Kidney (tissue), 14 donors: ENCODE measurements around the gene HSBP1L1. TPM values are rescaled to one million over a fixed set of nuclear protein-coding genes. Genes with fewer than 3 reads are reported as not detected.

Experiments used
- DNase-seq, 5 donors: peaks; one replicate each; pipeline ENCODE4 v3.0.0-alpha.2; 2013 to 2020
- FAIRE-seq: peaks from 2 replicates; lab custom pipeline; 2012; peaks lifted over from hg19 to GRCh38; lab: Jason Lieb, UNC
- H3K27ac ChIP-seq, 2 donors: one replicate each; pipeline ENCODE4 v1.7.0; 2013; ENCODE audit warnings: low read depth in 2 of 2, low read length in 2 of 2, inconsistent platforms in 1 of 2
- H3K27me3 ChIP-seq: one replicate; pipeline ENCODE4 v1.7.1; 2013; ENCODE audit warnings: low read length, inconsistent platforms; ENCODE audit not compliant: control insufficient read depth, insufficient read depth
- H3K36me3 ChIP-seq, 3 donors: one replicate each; pipeline versions ENCODE4 v1.7.0 to v1.7.1; 2013; ENCODE audit warnings: low read length in 3 of 3, control low read depth in 1 of 3, inconsistent platforms in 1 of 3; ENCODE audit not compliant: insufficient read depth in 3 of 3, control insufficient read depth in 2 of 3
- H3K4me1 ChIP-seq, 3 donors: one replicate each; pipeline versions ENCODE4 v1.7.0 to v1.7.1; 2013; ENCODE audit warnings: low read length in 3 of 3, inconsistent platforms in 1 of 3, low read depth in 1 of 3; ENCODE audit not compliant: control insufficient read depth in 2 of 3, insufficient read depth in 2 of 3
- H3K4me3 ChIP-seq, 3 donors: one replicate each; pipeline versions ENCODE4 v1.7.0 to v1.8.1; 2013; ENCODE audit warnings: low read length in 3 of 3, control low read depth in 1 of 3, inconsistent platforms in 1 of 3
- H3K9ac ChIP-seq, 3 donors: one replicate each; pipeline versions ENCODE4 v1.7.0 to v1.7.1; 2013; ENCODE audit warnings: low read length in 3 of 3, control low read depth in 1 of 3, inconsistent platforms in 1 of 3
- H3K9me3 ChIP-seq, 3 donors: one replicate each; pipeline versions ENCODE4 v1.7.0 to v1.7.1; 2013; ENCODE audit warnings: low read length in 3 of 3, control low read depth in 1 of 3, inconsistent platforms in 1 of 3; ENCODE audit not compliant: control insufficient read depth in 2 of 3, insufficient read depth in 1 of 3
- intact Hi-C: fragments of 100-400 bp; cut with DNase I; formaldehyde crosslinking; loops from one replicate; pipeline ENCODE4 v1.11.1; 2022
- polyA plus RNA-seq: library from polyadenylated mRNA; stranded (reverse); fragments of 350-450 nt; fragmentation: Illumina TruSeq; extraction: RNeasy Lipid Tissue Mini Kit (QIAGEN cat#74804); gene quantifications from one replicate; pipeline ENCODE4 v1.2.3, GENCODE V29; 2014; ENCODE audit warnings: low read depth, low replicate concordance; ENCODE audit not compliant: insufficient read depth
- total RNA-seq: library from RNA; stranded (reverse); fragmentation: NEBNext Ultra II Directional; extraction: Animal tissue kit (Norgen Biotek cat#: 25700); gene quantifications from one replicate; pipeline ENCODE4 v1.2.1, GENCODE V29; 2021
- TF ChIP-seq, protein P1 (sequence below): IDR thresholded peaks from 3 replicates; pipeline ENCODE4 v1.5.1; 2012; ENCODE audit warnings: mild to moderate bottlenecking, moderate library complexity, borderline replicate concordance; ENCODE audit not compliant: insufficient read depth; ENCODE audit errors: extremely low read depth
- donor health status: control.
- donor health status: control.
- donor health status: control.
- donor health status: control.
- donor health status: control.
- donor health status: DM: yes; HTN: yes; CAD: no.
- donor health status: Normal renal cell carcinoma (clear cell type).

Gene HSBP1L1
- total and polyA plus RNA-seq, 2 donors from 2014 or later, result 26.0 to 43.6 TPM

DNA sequence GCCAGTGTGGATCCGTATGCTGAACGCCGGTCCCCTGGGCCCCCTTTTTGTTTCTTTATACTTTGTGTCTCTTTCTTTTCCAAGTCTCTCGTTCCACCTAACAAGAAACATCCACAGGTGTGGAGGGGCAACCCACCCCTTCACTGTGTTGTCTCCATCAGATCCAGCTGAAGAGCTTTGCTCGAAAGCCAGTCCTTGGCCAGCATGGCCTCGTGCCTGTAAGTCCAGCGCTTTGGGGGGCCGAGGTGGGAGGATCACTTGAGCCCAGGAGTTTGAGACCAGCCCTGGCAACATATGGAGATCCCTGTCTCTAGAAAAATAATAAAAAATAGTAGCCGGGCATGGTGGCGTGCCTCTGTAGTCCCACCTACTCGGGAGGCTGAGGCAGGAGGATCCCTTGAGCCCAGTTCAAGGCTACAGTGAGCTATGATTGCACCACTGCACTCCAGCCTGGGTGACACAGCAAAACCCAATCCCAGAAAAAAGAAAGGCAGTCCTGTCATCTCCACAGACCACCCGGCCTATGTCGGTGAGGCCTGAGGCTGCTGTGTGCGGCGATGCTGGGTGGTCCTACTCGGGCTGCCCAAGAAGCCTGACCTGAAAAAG lies 3.4 kb upstream of the HSBP1L1 start:
- FAIRE-seq, result no peak
- Histone ChIP-seq H3K27me3 (no peaks in the 10 kb centered on the region), H3K9ac (no peak overlapping the region), H3K4me1 (peaks cover 0 to 10% (median 7%) of the 10 kb centered on the region in 3 donors), H3K9me3 (no peaks in the 10 kb centered on the region), H3K4me3 (no peak overlapping the region), H3K27ac (no peak overlapping the region), H3K36me3 (no peaks in the 10 kb centered on the region)
- TF ChIP-seq, protein P1, sequence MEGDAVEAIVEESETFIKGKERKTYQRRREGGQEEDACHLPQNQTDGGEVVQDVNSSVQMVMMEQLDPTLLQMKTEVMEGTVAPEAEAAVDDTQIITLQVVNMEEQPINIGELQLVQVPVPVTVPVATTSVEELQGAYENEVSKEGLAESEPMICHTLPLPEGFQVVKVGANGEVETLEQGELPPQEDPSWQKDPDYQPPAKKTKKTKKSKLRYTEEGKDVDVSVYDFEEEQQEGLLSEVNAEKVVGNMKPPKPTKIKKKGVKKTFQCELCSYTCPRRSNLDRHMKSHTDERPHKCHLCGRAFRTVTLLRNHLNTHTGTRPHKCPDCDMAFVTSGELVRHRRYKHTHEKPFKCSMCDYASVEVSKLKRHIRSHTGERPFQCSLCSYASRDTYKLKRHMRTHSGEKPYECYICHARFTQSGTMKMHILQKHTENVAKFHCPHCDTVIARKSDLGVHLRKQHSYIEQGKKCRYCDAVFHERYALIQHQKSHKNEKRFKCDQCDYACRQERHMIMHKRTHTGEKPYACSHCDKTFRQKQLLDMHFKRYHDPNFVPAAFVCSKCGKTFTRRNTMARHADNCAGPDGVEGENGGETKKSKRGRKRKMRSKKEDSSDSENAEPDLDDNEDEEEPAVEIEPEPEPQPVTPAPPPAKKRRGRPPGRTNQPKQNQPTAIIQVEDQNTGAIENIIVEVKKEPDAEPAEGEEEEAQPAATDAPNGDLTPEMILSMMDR, result no peak
- DNase-seq, result no peak
- intact Hi-C loops, result no loop called here

DNA sequence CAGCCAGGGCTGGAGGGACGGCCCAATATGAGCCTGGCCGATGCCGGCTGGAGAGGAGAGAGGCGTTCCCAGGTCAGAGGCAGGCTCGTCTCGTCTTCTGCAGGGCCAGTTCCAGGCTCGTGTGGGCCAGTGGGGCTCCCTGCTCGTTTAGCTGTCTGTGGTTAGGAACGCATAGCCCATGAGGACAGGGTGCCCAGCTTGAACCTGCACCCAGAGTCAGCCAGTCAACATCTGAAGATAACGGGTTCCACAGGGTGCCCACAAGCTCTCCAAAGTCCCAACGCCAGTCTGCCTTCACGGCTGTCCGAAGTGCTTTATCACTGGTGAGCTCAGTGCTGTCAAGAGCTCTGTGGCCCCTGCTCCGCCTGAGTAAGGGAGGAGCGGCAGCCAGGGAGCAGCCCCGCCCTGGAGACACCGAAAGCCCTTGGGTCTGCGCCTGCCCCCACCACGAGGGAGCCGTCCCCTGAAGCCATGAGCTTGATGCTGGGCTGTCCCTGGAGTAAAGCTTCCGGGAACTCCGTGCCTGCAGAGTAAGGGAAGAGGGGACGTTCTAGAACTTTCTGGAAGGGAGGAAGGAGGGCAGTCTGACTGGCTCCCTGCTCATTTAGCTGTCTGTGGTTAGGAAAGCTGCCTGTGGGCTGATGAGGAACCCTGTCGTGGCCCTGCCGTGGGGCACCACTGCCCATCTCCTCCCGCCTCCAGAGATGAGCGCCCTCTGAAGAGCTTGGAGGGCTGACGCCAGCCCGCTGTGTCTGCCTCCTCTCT lies 2.7 kb upstream of the HSBP1L1 start:
- Histone ChIP-seq H3K9ac (no peak overlapping the region), H3K27ac (no peak overlapping the region), H3K4me1 (peaks cover 0 to 10% (median 7%) of the 10 kb centered on the region in 3 donors), H3K4me3 (no peak overlapping the region), H3K9me3 (no peaks in the 10 kb centered on the region), H3K27me3 (no peaks in the 10 kb centered on the region), H3K36me3 (no peaks in the 10 kb centered on the region)
- FAIRE-seq (no peak), DNase-seq (peak in 1 of 5 donors; percentile 48)
- TF ChIP-seq, protein P1, result no peak
- intact Hi-C loops, result no loop called here

DNA sequence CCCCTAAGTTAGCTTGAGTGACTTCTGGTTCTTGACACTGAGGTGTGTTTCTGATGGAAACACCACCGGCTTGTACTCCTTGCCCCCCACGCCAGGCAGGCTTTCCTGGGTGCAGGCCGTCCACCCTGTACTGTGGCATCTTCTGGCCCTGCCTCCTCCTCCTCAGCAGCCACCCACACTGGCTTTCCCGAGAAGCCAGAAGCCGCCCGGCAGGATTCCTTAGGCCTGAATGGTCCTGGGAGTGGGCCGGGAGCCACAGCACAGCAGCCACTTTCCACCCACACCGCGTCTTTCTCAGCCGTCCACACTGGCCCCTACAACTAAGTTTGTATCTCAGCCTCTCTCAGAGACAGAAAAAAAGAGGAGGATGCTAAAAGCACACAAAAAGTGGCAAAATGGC lies 2.1 kb upstream of the HSBP1L1 start:
- TF ChIP-seq, protein P1, result no peak
- intact Hi-C loops, result no loop called here
- H3K4me3 ChIP-seq, result no peak overlapping the region
- H3K36me3 ChIP-seq, result no peaks in the 10 kb centered on the region
- FAIRE-seq (no peak), DNase-seq (peak in 2 of 5 donors; percentile 15 to 54)
- no peaks in the 10 kb centered on the region for H3K9me3 ChIP-seq
- H3K27ac ChIP-seq, result no peak overlapping the region
- H3K9ac ChIP-seq, result no peak overlapping the region
- H3K4me1 ChIP-seq, result peaks cover 0 to 10% (median 7%) of the 10 kb centered on the region in 3 donors
- H3K27me3 ChIP-seq, result no peaks in the 10 kb centered on the region
